Activated CD4-positive, CD25-positive, alpha-beta regulatory T cell treated with anti-CD3 and anti-CD28 coated beads, Interleukin-2, amount 50 U/mL, for 16 hours (primary cell): Measurements from ENCODE around the gene RAD51B.
"Not testable (repeated sequence)": the region's sequence is repeated elsewhere in the genome, so short reads cannot be mapped to it uniquely, and the experiment has no call there.

Source experiments
- DNase-seq: peaks from one replicate; pipeline ENCODE4 v3.0.0-alpha.2; 2020; ENCODE audit warnings: low read depth, low spot score

Gene RAD51B

DNA sequence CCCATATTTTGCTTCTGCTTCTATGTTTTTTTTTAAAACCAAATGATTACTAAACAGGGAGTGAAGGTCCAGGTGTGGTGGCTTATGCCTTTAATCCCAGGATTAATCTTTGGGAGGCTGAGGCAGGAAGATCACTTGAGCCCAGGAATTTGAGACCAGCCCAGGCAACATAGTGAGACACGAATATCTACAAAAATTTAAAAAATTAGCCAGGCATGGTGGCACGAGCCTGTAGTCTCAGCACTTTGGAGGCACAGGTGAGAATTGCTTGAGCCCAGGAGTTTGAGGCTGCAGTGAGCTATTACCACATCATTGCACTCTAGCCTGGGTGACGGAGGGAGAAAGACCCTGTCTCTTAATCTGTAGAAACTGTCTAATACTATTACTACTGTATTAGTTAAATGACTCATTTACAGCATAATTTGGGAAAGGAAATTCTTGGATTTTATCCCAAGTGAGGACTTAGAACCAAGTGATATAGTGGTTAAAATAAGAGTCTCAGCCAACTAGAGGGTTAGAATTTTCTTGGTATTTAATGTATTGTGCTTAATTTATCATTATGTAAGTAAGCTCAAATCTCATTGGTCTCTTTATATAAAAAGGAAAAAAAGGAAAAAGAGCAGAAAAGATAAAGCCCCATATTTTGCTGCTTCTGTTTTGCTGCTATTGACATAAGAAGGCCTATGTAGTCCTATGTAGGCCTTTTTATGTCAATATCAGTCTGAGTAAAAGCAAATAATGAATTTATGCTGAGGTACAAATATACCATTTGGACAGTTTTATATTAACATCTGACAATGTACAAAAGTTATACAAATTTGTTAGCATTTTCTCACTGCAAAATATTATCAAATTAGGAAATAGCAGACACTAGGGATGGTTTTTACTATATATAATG lies 163.4 kb downstream of the RAD51B start:
- DNase-seq: no peak

DNA sequence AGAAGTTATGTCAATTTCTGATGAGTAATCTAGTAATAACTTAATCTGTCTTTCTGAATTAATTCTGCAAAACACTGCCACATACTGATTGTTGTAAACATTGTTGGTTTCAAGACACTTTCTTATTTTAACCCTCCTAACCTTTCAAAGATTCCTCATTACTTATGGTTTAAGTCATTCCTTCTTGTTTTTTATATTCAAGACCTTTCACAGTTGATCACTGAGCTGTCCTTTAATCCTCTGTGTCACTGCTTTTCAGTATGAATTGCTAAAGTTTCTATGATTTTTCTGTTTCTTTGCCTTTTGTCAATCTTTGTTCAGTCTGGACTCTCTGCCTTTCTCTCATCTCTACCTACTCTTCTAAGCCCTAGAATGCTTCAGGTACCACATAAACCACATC lies 164.7 kb downstream of the RAD51B start:
- DNase-seq: no peak

DNA sequence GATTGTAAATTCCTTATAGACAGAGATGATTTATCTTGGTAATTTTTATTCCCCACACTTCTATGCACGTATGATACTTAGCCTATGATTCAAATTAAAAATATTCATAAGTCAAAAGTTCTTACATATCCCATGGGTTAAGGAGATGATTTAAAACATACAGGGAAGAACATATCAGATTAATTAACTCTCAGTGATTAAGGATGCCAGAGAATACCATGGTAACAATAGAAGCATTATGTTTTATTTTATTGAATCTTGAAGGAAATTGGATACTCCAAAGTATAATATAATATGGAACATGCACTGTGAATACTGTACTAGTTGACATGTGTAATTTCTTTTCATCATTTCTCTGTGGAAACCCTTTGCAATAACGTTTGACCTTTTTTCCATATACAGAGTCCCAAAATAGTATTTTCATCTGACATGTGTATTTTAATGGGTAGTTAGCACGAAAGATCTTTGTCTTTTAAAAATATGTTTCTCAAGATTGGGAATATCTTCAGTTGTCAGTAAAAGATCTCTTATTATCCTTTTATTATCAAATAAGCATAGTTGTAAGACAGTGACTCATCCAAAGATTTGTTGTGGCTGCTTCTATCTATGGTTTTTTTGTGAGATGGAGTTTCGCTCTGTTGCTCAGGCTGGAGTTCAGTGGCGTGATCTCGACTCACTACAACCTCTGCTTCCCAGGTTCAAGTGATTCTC lies 166.7 kb downstream of the RAD51B start:
- no peak for DNase-seq

DNA sequence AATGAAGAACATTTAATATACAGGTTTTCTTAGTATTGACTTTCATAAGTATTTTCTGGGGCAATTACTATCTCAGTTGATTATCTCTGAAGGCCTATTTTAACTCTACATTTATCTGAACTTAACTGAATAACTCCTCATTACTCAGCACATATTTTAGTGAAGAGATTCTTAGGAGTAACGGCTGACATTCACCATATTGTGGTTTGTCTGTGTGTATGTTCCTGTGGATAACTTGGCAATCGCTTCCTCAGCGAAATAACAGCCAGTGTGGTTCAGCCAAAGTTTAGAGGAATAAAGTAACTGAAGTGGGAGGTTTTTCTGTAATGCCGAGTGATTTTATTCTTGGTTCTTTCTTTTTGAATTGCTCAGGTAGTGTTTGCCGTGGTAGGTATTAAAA lies 168.0 kb downstream of the RAD51B start:
- DNase-seq: no peak

DNA sequence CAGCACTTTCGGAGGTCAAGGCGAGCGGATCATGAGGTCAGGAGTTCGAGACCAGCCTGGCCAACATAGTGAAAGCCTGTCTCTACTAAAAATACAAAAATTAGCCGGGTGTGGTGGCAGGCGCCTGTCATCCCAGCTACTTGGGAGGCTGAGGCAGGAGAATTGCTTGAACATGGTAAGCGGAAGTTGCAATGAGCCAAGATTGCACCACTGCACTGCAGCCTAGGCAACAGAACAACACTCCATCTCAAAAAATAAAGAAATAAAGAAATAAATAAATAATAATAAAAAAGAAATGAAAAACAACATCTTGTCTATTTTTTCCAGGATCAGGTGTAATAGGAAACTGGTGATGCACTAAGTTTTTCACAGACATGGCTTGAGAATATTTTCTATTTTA lies 168.6 kb downstream of the RAD51B start:
- not testable (repeated sequence) for DNase-seq

DNA sequence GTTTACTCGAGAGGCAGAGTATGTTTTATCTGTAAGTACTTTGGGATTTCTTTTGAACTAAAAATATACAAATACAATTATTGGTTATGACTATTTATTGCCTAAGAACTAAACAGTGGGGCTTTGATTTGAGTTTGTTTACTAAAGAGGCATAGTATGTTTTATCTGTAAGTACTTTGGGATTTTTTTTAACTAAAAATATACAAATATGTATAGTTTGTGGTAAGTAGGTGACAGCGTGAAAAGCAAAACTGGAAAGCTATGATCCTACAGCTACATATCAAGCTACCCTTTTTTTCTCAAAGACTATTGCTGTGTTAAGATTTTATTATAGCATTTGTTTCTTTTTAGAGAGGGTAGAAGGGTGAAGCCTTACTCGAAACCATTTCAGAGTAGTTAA lies 171.0 kb downstream of the RAD51B start:
- no peak for DNase-seq

DNA sequence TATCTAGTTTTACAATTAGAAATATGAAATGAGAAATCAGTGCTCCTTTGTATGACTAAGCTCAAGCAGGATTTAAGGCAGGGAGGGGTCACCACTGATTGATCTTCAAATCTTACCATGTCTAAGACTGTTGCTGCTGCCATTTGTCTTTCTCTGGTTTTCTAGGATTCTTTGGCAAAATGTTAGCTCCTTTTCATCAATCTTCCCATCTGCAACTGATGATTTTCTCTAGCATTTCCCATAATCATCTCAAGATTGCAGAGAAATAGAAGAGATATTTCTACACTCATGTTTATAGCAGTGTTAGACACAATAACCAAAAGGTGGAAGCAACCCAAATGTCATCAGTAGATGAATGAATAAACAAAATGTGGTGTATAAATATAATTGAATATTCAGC lies 175.0 kb downstream of the RAD51B start:
- DNase-seq: no peak

DNA sequence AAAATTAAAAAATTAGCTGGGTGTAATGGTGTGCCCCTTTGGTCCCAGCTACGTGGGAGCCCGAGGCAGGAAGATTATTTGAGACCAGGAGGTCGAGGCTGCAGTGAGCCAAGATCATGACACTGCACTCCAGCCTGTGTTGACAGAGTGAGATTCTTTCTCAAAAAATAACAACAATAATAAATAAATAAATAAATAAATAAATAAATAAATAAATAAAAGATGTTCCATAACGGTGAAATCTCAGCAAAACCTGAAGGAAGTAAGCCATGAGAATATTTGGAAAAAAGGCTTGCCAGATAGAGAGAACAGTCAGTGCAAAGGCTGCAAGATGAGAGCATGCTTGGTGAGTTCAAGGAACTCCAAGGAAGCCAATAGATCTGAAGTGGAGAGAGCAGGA lies 176.7 kb downstream of the RAD51B start:
- no peak for DNase-seq

DNA sequence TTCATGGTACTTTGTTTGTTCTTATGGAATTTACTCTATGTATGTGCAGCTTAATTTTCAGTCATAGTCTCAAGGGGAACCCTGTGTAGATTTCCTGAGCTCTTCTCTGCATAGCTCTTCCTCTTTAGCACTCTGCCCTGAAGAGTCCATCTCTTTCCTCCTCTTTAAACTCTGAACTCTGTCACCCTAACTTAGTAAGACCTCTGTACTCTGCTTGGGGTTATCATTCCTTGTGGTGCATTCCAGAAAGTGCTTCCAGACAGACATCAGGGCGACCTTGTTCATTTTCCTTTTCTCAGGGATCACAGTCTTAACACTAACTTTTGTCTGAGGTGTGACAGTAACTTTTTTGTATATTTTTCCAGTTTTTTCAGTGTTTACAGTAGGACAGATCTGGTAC lies 179.3 kb downstream of the RAD51B start:
- no peak for DNase-seq

DNA sequence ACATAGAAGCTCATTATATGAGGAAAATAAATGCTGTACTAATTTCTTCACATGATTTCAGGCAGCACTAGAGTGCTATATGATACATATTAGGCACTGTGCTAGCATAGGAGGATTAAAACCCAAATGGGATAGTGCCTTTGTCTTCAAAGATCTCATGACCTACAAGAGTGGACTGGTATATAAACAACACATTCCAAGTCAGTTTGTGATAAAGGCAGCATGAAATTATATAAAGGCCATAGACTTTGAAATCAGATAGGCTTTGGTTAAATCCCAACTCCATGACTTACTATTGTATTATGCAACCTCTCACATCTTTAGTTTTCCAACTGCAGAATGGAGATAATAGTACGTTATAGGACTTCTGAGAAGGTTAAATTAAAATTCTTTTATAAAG lies 179.7 kb downstream of the RAD51B start:
- DNase-seq: no peak

DNA sequence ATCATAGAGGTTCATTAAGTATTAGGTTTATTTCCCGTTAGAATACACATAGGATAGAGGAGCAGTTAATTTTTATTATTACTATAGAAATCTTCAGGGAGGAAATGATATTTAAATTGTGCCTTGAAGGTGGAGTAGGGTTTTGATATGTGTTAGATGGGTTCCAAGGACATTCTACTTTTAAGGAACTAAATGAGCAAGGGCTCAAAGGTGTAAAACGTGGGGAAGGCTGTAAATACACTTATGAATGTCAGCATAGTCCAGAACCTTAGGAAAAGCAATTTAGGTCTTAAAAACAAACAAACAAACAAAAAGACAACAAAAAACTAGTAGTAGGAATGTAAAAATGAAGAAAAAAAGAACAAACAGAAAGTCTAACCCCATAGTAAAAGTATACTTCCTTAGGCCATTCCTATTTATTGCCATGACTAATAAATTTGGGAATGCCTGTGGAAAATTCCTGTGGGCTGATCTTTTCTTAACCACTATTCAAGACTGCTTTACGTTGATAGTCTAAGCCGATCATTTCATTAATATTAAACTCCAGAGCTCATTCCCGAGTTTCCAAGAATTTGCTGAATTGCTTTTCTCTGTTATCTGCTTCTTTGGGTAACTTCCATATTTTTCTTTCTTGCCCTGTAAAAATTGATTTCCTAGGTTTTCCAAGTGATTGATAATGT lies 180.3 kb downstream of the RAD51B start:
- DNase-seq: no peak

DNA sequence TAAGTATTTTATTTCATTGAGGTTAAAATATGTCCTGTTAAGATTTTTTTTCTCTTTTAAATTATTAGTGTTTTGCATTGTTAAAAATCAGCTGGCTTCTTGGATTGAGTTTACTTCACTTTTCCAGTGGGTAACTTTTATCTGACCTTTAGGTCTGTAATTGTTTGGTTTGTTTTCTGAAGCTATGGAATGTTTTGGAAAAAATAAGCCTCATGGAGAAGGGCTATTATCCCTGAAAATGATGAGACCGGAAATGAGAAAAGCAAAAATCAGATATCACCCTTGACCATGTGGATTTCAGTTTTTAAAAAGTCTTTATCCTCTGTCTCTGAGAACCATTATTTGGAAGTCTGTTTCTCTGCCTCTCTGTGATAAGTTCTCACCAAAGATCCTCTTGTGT lies 180.9 kb downstream of the RAD51B start:
- no peak for DNase-seq

DNA sequence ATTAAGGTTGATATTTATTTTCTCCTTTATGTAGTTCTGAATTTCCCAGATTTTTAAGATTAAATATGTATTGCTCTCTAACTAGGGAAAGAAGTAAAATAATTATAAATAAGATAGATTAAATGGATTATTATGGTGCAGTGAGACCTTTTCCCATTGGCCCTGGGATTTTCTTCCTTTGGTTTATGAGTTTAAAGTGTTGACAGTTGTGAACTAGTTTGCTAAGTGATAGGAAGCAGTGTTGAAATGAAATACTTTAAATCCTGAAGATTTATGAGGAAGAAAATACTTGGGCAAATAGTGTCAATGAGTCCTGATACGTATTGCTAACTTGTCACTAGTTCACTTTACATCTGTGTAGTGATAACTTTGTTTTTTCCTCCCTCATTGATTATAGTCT lies 188.9 kb downstream of the RAD51B start:
- DNase-seq: no peak

DNA sequence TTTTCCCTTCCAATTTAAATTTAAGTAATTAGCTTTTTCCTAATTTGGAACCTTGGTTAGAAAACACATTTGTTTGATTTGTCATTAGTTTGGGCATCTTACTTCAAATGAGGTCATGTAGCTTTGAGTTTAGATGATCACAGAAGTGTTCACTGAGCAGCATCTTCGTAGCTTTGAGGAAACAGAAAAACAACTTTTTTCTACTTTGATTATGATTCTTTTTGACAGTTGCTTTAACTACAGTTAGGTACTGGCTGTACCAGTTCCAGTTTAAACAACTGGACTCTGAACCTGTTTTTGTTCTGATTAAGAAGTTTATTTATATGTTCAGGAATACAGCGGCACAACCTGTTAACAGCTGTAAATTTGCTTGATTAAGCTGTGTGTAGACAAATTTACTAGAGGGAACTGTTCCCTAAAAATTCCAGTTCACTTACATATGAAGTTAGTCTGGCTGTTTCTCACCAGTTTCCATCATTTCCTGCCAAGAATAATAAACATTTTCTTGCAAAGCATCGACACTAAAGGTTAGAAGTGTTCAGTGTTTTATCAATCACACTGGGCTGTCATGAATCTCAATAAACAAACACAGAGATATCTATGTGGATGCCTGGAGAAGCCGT lies 191.9 kb downstream of the RAD51B start:
- DNase-seq: no peak

DNA sequence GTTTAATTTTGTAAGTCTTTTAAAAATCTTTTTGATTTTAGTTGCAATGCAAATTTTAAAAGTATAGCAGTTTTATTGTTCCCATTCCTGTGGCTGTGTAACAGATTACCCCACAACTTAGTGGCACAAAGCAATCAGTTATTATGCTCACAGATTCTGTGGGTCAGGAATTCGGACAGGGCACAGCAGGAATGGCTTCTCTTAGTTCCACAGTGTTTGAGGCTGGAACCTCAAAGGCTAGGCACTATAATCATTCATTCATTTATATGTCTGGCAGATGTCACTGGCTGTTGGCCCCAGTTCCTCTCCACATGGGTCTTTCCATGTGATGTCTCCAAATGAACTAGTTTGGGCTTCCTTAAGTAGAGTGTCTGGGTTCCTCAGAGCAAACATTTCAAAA lies 193.3 kb downstream of the RAD51B start:
- no peak for DNase-seq

DNA sequence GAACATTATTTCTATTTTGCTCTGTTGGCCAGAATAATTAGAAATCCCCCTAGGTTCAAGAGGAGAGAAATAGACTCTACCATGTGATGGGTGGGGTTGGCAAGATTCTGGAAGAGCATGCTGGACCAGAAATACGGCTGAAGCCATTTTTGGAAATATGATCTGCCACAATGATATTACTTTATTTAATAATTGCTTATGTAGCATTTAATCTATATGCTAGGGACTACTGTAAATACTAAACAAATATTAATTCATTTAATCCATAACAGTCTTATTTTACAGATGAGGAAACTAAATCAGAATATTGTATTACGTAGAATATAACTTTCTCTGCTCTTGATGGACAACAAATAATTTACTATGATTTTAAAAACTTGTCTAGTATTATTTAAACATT lies 193.7 kb downstream of the RAD51B start:
- no peak for DNase-seq

DNA sequence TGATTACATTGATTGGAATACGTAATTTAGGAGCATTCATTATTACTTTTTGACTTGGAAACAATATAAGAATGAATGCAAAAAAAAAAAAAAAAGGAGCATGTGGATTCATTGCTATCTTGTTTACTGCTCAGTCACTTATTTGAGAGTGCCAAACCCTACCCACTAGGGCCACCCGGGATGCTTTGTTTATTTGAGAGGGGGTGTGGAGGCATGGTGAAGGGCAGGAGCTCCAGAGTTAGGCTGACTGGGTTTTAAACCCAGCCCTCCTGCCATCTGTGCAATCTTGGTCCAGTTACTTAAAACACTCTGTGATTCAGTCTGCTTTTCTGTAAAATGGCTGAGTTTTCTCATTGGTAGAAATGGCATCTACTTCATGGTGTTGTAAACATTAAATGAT lies 195.2 kb downstream of the RAD51B start:
- no peak for DNase-seq

DNA sequence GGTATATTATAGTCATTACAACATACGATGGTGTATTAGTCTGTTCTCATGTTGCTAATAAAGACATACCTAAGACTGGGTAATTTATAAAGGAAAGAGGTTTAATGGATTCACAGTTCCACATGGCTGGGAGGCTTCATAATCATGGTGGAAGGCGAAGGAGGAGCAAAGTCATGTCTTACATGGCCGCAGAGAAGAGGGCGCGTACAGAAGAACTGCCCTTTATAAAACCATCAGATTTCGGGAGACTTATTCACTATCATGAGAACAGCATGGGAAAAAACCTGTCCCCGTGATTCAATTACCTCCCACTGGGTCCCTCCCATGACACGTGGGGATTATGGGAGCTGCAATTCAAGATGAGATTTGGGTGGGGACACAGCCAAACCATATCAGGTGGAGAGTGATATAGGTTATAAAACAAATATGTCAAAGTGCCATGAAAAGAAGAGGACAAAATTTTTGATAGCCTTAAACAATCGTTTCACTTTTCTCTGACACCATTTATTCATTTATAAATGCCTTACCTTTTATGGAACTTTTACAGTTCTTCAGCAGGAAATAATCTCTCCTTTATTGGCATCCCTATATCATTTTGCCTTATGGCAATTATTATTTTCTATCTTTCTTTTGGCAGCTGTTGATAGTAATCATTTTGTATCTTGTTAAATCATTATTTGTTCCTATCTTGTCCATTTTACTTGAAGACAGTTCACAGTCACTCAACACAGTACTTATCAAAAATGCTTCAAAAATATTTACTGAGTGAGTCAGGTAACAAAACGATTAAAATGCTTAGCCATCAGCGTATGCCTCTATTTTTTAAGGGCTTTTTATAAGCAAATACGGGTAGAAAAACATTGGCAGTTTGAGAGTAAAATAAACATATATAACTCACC lies 196.0 kb downstream of the RAD51B start:
- no peak for DNase-seq

DNA sequence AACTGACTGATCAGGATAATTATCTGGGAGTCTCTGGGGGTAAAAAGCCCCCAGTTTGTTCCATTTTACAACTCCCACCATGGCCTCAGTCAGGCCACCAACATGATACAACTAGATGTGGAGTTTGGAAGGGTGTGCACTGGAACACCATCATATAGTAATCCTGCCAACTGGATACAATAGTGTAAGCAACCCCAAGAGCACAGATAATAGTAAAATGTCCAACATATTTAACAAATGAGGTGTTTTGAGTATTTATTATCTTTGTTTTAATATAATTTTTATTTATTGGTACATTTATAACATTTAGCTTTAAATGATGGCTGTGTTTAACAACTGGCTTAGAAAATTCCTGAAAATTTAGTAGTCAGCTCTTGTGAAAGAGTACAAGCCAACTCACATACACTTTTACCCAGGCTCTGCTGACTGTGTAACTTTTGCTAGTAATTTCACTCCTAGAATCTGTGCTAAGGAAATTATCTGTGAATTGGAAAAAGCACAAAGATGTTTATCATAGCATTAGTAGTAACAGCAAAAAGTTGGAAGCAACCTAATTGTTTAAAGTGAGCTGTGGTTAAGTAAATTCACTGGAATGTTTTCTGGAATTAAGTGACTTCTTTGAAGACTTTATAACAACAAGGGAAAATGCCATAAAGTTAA lies 196.8 kb downstream of the RAD51B start:
- DNase-seq: no peak

DNA sequence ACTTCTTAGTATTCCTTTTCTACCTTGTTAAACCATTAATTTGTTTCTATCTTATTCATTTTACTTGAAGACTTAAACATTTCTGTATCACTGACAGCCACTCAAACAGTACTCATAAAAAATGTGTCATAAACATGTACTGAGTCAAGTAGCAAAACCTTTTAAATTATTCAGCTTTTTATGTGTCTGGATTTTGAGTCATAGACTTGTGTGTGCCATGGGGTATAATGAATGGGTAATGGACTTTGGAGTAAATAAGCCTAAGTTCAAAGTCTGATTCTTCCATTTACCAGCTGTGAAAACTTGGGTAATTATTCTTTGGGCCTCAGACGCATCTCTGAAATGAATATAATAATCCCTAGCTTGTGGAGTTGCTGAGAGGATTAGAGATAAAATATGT lies 199.0 kb downstream of the RAD51B start:
- DNase-seq: no peak

DNA sequence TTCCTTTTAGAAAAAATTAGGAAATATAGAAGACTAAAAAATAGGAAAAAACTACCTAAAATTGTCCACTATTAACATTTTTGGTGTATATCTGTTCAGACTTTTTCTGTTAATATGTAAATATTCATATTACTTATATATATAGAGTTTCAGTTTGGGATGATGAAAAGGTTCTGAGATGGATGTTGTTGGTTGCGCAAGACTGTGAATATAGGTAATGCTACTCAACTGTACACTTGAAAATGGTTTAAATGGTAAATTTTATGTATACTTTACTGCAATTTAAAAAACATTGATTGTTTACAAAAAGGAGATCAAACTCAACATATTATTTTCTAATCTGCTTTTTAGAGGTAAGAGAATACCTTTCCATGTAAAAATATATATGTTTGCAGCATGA lies 200.9 kb downstream of the RAD51B start:
- no peak for DNase-seq
